HepG2 (cell line): Measurements from ENCODE around the gene HOXA10. TPM values are rescaled to one million over a fixed set of nuclear protein-coding genes. Genes with fewer than 3 reads are reported as not detected.

Experiments
- CSRNP1 ChIP-seq: sonication (generic); formaldehyde crosslinking; IDR thresholded peaks from 2 replicates; pipeline ENCODE4 v1.8.1; 2023; ENCODE audit warnings: mild to moderate bottlenecking, missing genetic modification reagents
- CSRNP2 ChIP-seq: sonication (generic); formaldehyde crosslinking; conservative IDR thresholded peaks from 2 replicates; pipeline ENCODE4 v1.8.0; 2022; ENCODE audit warnings: low read depth, missing genetic modification reagents
- GPBP1L1 ChIP-seq: sonication (generic); formaldehyde crosslinking; IDR thresholded peaks from 2 replicates; pipeline ENCODE4 v1.5.0; 2020; ENCODE audit warnings: mild to moderate bottlenecking, missing genetic modification reagents
- HBP1 ChIP-seq: IDR thresholded peaks from 2 replicates; pipeline ENCODE4 v1.6.1; 2016; ENCODE audit warnings: low read depth, control low read depth
- IRF2 ChIP-seq: IDR thresholded peaks from 2 replicates; pipeline ENCODE4 v1.6.1; 2018; ENCODE audit warnings: missing genetic modification reagents, missing compliant biosample characterization
- KAT7 ChIP-seq: IDR thresholded peaks from 2 replicates; pipeline ENCODE4 v1.6.1; 2018; ENCODE audit warnings: borderline replicate concordance, missing compliant biosample characterization
- KDM4B ChIP-seq: sonication (generic); formaldehyde crosslinking; IDR thresholded peaks from 2 replicates; pipeline ENCODE4 v1.4.0; 2020; ENCODE audit warnings: missing genetic modification reagents
- MAFG ChIP-seq: sonication (generic); formaldehyde crosslinking; IDR thresholded peaks from 2 replicates; pipeline ENCODE4 v1.5.1; 2020; ENCODE audit warnings: mild to moderate bottlenecking, missing genetic modification reagents
- MBD4 ChIP-seq: IDR thresholded peaks from 2 replicates; pipeline ENCODE4 v1.6.1; 2012; ENCODE audit warnings: low read length, inconsistent platforms, borderline replicate concordance
- NR0B2 ChIP-seq: sonication (generic); formaldehyde crosslinking; IDR thresholded peaks from 2 replicates; pipeline ENCODE4 v1.4.0; 2020; ENCODE audit warnings: mild to moderate bottlenecking, missing genetic modification reagents
- REPIN1 ChIP-seq: sonication (generic); formaldehyde crosslinking; IDR thresholded peaks from 2 replicates; pipeline ENCODE4 v1.8.0; 2022; ENCODE audit warnings: missing genetic modification reagents, low read depth, mild to moderate bottlenecking, borderline replicate concordance
- SKIL ChIP-seq: sonication (generic); formaldehyde crosslinking; IDR thresholded peaks from 2 replicates; pipeline ENCODE4 v1.8.0; 2022; ENCODE audit warnings: missing genetic modification reagents, mild to moderate bottlenecking, moderate library complexity, borderline replicate concordance
- STAT6 ChIP-seq: sonication (generic); formaldehyde crosslinking; IDR thresholded peaks from 2 replicates; pipeline ENCODE4 v1.4.0; 2020; ENCODE audit warnings: missing genetic modification reagents, mild to moderate bottlenecking, borderline replicate concordance
- ZNF468 ChIP-seq: sonication (generic); formaldehyde crosslinking; IDR thresholded peaks from 2 replicates; pipeline ENCODE4 v1.8.0; 2022; ENCODE audit warnings: mild to moderate bottlenecking, moderate library complexity, missing genetic modification reagents
- ZNF670 ChIP-seq: sonication (generic); formaldehyde crosslinking; IDR thresholded peaks from 2 replicates; pipeline ENCODE4 v1.8.0; 2022; ENCODE audit warnings: mild to moderate bottlenecking, missing genetic modification reagents, borderline replicate concordance
- polyA plus RNA-seq, 8 experiments: library from polyadenylated mRNA; depleted of rRNA in 3 of 8; stranded (reverse) in 7 of 8; unstranded in 1 of 8; fragments of >200 nt; fragmentation: Illumina TruSeq in 4 of 8; extraction: Trizol in 4 of 8; gene quantifications; 2 replicates each; pipeline versions ENCODE4 v1.2.1 to v1.2.3, GENCODE V29; 2011 to 2016; ENCODE audit warnings: low read depth in 4 of 8, missing spikeins in 1 of 8, mixed read lengths in 1 of 8; ENCODE audit not compliant: insufficient read depth in 1 of 8
- total RNA-seq, 5 experiments: library from RNA; depleted of rRNA; stranded (reverse); fragments of >200 nt; fragmentation: Illumina TruSeq; extraction: Trizol; gene quantifications; 2 replicates each; pipeline ENCODE4 v1.2.3, GENCODE V29; 2016; ENCODE audit warnings: low read depth in 1 of 5

Gene HOXA10
- total and polyA plus RNA-seq, 2 of the 13 experiments (the other 11 are each of a cell fraction or from before 2014, with no cell fraction given), result not detected

GRCh38 chr7:27130540-27131389 lies 43.4 kb downstream of the HOXA10 start, which contains the start of gene HOXA4 (continued):
- TF ChIP-seq CSRNP2 (no peak), MBD4 (no peak), NR0B2 (CRISPR knock-in tag) (0 out of 2 replicates have a peak, but pooled peaks have one; percentile 27), STAT6 (CRISPR knock-in tag) (no peak), GPBP1L1 (CRISPR knock-in tag) (no peak), SKIL (CRISPR knock-in tag) (peak; percentile 72), HBP1 (CRISPR knock-in tag) (peak; percentile 80; the same call in 1 of the 2 replicates), CSRNP1 (peak; percentile 91), KDM4B (no peak), IRF2 (CRISPR knock-in tag) (no peak), MAFG (CRISPR knock-in tag) (no peak), KAT7 (CRISPR knock-in tag) (no peak; the same call in none of the 2 replicates), ZNF670 (CRISPR knock-in tag) (no peak), ZNF468 (CRISPR knock-in tag) (0 out of 2 replicates have a peak, but pooled peaks have one; percentile 41), REPIN1 (CRISPR knock-in tag) (peak; percentile 84)
